GM23338 (cell line): ENCODE results near the gene SMIM41. TPM values are rescaled to one million over a fixed set of nuclear protein-coding genes. Genes with fewer than 3 reads are reported as not detected.

Experiments
- ATAC-seq: fragments of 200-7000 bp; cut with Tn5 transposase; 3 replicates; pipeline ENCODE4 v1.9.1; 2020
- DNase-seq: peaks from one replicate; pipeline ENCODE4 v3.0.0-alpha.2; 2015; ENCODE audit warnings: low spot score
- H2AFZ ChIP-seq: fragments of 200-600 bp; sonication (generic); 2 replicates; pipeline ENCODE4 v1.8.0; 2016; ENCODE audit warnings: antibody characterized with exemption, mild to moderate bottlenecking, moderate library complexity
- H3F3A ChIP-seq: fragments of 200-600 bp; sonication (generic); replicated peaks from 2 replicates; pipeline ENCODE4 v1.8.0; 2017; ENCODE audit warnings: antibody characterized with exemption, mixed run types, low read depth
- H3K27ac ChIP-seq: fragments of 200-600 bp; sonication (generic); 2 replicates; pipeline ENCODE4 v1.6.1; 2016; ENCODE audit warnings: low read depth
- H3K27me3 ChIP-seq: fragments of 200-600 bp; sonication (generic); 2 replicates; pipeline ENCODE4 v1.8.0; 2016; ENCODE audit warnings: mild to moderate bottlenecking, mixed run types, moderate library complexity; ENCODE audit not compliant: insufficient read depth
- H3K36me3 ChIP-seq: fragments of 200-600 bp; sonication (generic); 2 replicates; pipeline ENCODE4 v1.8.0; 2016; ENCODE audit warnings: mild to moderate bottlenecking; ENCODE audit not compliant: insufficient read depth
- H3K4me1 ChIP-seq: fragments of 200-600 bp; sonication (generic); 2 replicates; pipeline ENCODE4 v1.8.0; 2016; ENCODE audit warnings: mild to moderate bottlenecking, moderate library complexity; ENCODE audit not compliant: insufficient read depth
- H3K4me2 ChIP-seq: fragments of 200-600 bp; sonication (generic); 2 replicates; pipeline ENCODE4 v1.7.1; 2017; ENCODE audit warnings: mixed run types
- H3K4me3 ChIP-seq: fragments of 200-600 bp; sonication (generic); 2 replicates; pipeline ENCODE4 v1.6.1; 2016; ENCODE audit warnings: mixed run types
- H3K79me2 ChIP-seq: fragments of 200-600 bp; sonication (generic); replicated peaks from 2 replicates; pipeline ENCODE4 v1.8.0; 2017; ENCODE audit warnings: mild to moderate bottlenecking; ENCODE audit not compliant: insufficient read depth
- H3K9me2 ChIP-seq: fragments of 200-600 bp; sonication (generic); 2 replicates; pipeline ENCODE4 v1.8.0; 2017; ENCODE audit not compliant: insufficient read depth
- H4K20me1 ChIP-seq: fragments of 200-600 bp; sonication (generic); replicated peaks from 2 replicates; pipeline ENCODE4 v1.8.0; 2017; ENCODE audit warnings: mild to moderate bottlenecking; ENCODE audit not compliant: insufficient read depth
- H3K27ac Mint-ChIP-seq: 2 replicates; pipeline ENCODE4 v1.8.0; 2020; ENCODE audit warnings: inconsistent platforms, mild to moderate bottlenecking, moderate library complexity, mixed read lengths
- H3K27me3 Mint-ChIP-seq: 3 replicates; pipeline ENCODE4 v1.8.0; 2022; ENCODE audit warnings: low read depth, mild to moderate bottlenecking, moderate library complexity, mixed read lengths, inconsistent platforms; ENCODE audit not compliant: insufficient read depth, poor library complexity
- H3K36me3 Mint-ChIP-seq: 3 replicates; pipeline ENCODE4 v1.8.0; 2021; ENCODE audit warnings: low read depth, mild to moderate bottlenecking, inconsistent platforms, moderate library complexity, mixed read lengths
- H3K4me1 Mint-ChIP-seq: 3 replicates; pipeline ENCODE4 v1.8.0; 2020; ENCODE audit warnings: mild to moderate bottlenecking, inconsistent platforms, mixed read lengths
- H3K4me3 Mint-ChIP-seq: 3 replicates; pipeline ENCODE4 v1.8.0; 2021; ENCODE audit warnings: moderate library complexity, mild to moderate bottlenecking, inconsistent platforms, mixed read lengths
- H3K9me3 Mint-ChIP-seq: 3 replicates; pipeline ENCODE4 v1.8.0; 2020; ENCODE audit warnings: moderate library complexity, mild to moderate bottlenecking, inconsistent platforms, mixed read lengths
- CREB1 ChIP-seq: fragments of 250-450 bp; sonication (Bioruptor Pico); IDR thresholded peaks from 2 replicates; pipeline ENCODE4 v1.5.0; 2020; ENCODE audit warnings: low read depth, mild to moderate bottlenecking, moderate library complexity
- CTCF ChIP-seq, 2 experiments: fragments of 200-600 bp in 1 of 2; sonication (generic) in 1 of 2; conservative IDR thresholded peaks; 2 replicates each; pipeline versions ENCODE4 v1.5.1 to v1.6.1; 2016 to 2017; ENCODE audit warnings: antibody characterized with exemption in 2 of 2, low read depth in 2 of 2, mild to moderate bottlenecking in 2 of 2, moderate library complexity in 1 of 2
- ETS1 ChIP-seq: IDR thresholded peaks from 2 replicates; pipeline ENCODE4 v1.6.1; 2016; ENCODE audit warnings: antibody characterized with exemption
- EZH2phosphoT487 ChIP-seq: fragments of 200-600 bp; sonication (generic); IDR thresholded peaks from one replicate; pipeline ENCODE4 v1.8.1; 2018; ENCODE audit warnings: antibody characterized with exemption; ENCODE audit not compliant: unreplicated experiment
- POLR2AphosphoS5 ChIP-seq: IDR thresholded peaks from 2 replicates; pipeline ENCODE4 v1.6.1; 2016; ENCODE audit warnings: antibody characterized with exemption, low read depth
- REST ChIP-seq: IDR thresholded peaks from one replicate; pipeline ENCODE4 v1.6.1; 2018; ENCODE audit warnings: antibody characterized with exemption; ENCODE audit not compliant: unreplicated experiment
- STAT1 ChIP-seq: IDR thresholded peaks from one replicate; pipeline ENCODE4 v1.6.1; 2016; ENCODE audit warnings: antibody characterized with exemption; ENCODE audit not compliant: unreplicated experiment
- ZNF114 ChIP-seq: fragments of 250-450 bp; sonication (Bioruptor Pico); IDR thresholded peaks from 2 replicates; pipeline ENCODE4 v1.5.0; 2020; ENCODE audit warnings: mild to moderate bottlenecking, moderate library complexity
- ZNF462 ChIP-seq: fragments of 250-450 bp; sonication (Bioruptor Pico); IDR thresholded peaks from 2 replicates; pipeline ENCODE4 v1.5.0; 2020; ENCODE audit warnings: mild to moderate bottlenecking, moderate library complexity
- polyA plus RNA-seq: library from polyadenylated mRNA; unstranded; fragments of >200 nt; fragmentation: Nextera tagmentation; extraction: Ambion mirVana; gene quantifications from 2 replicates; pipeline ENCODE4 v1.2.1, GENCODE V29; 2016
- total RNA-seq: library from RNA; depleted of rRNA; stranded (reverse); fragments of >200 nt; shearing (Covaris generic); gene quantifications from 2 replicates; pipeline ENCODE4 v1.2.3, GENCODE V29; 2014

Gene SMIM41
- total and polyA plus RNA-seq, 2 experiments from 2014 or later: 0.66 TPM

- no peak overlapping the region for H3K4me3 ChIP-seq
- H3K9me2 ChIP-seq: no peaks in the 10 kb centered on the region
- no peaks in the 10 kb centered on the region for H3K79me2 ChIP-seq
- H3F3A ChIP-seq: no peaks in the 10 kb centered on the region
- H4K20me1 ChIP-seq: no peaks in the 10 kb centered on the region
- peaks cover 8% of the 10 kb centered on the region for H3K4me1 ChIP-seq
- no peak for DNase-seq
- H3K9me3 Mint-ChIP-seq: no peaks in the 10 kb centered on the region
- H3K4me2 ChIP-seq: no peak overlapping the region
- ATAC-seq: no peak
- H3K27ac Mint-ChIP-seq: no peak overlapping the region
- H3K27me3 Mint-ChIP-seq: peaks cover 13% of the 10 kb centered on the region
- no peak overlapping the region for H3K27ac ChIP-seq
- H3K36me3 Mint-ChIP-seq: no peaks in the 10 kb centered on the region
- no peaks in the 10 kb centered on the region for H3K27me3 ChIP-seq
- H3K4me1 Mint-ChIP-seq: peaks cover 14% of the 10 kb centered on the region
- no peaks in the 10 kb centered on the region for H3K36me3 ChIP-seq
- H3K4me3 Mint-ChIP-seq: no peak overlapping the region
- H2AFZ ChIP-seq: no peak overlapping the region
- no peak for TF ChIP-seq STAT1
- no peak for TF ChIP-seq CREB1 (CRISPR knock-in tag)
- no peak for TF ChIP-seq REST
- no peak for TF ChIP-seq ZNF114
- TF ChIP-seq EZH2phosphoT487: no peak
- no peak for TF ChIP-seq ZNF462 (CRISPR knock-in tag)
- no peak for TF ChIP-seq CTCF (conservative IDR thresholded peaks at IDR 0.05; ENCODE audit: low read depth in 2 of 2)
- no peak for TF ChIP-seq POLR2AphosphoS5
- no peak for TF ChIP-seq ETS1
These were observed 53.3 kb downstream of the SMIM41 start for GRCh38 chr12:52132754-52133161.
